GM12801 (cell line): ENCODE measurements around the gene DAP3.

Experiments used
- CTCF ChIP-seq: IDR thresholded peaks from one replicate; pipeline ENCODE4 v1.5.1; 2011; ENCODE audit warnings: control low read depth; ENCODE audit not compliant: insufficient read length; ENCODE audit errors: extremely low read depth

DAP3 gene

GRCh38 chr1:155649676-155650075 lies 39.2 kb upstream of the DAP3 start:
- TF ChIP-seq CTCF = no peak

GRCh38 chr1:155650231-155650757 lies 38.6 kb upstream of the DAP3 start:
- TF ChIP-seq CTCF = no peak

GRCh38 chr1:155651861-155652661 lies 36.8 kb upstream of the DAP3 start:
- no peak for TF ChIP-seq CTCF

- no peak for TF ChIP-seq CTCF
Observed at GRCh38 chr1:155652951-155653350, 35.9 kb upstream of the DAP3 start.

- no peak for TF ChIP-seq CTCF
Observed at GRCh38 chr1:155657463-155657862, 31.4 kb upstream of the DAP3 start.

GRCh38 chr1:155669233-155670162 lies 19.4 kb upstream of the DAP3 start:
- TF ChIP-seq CTCF = no peak

- no peak for TF ChIP-seq CTCF
Observed at GRCh38 chr1:155671750-155672149, 17.1 kb upstream of the DAP3 start.
